Colon (tissue), 2 donors: ENCODE data around the gene ANGPTL4.
"Not testable (repeated sequence)": the region's sequence is repeated elsewhere in the genome, so short reads cannot be mapped to it uniquely, and the experiment has no call there.

Experiments used
- FAIRE-seq: peaks from 2 replicates; lab custom pipeline; 2012; peaks lifted over from hg19 to GRCh38; lab: Jason Lieb, UNC
- donor health status: control.
- donor health status: control.

Gene ANGPTL4

DNA sequence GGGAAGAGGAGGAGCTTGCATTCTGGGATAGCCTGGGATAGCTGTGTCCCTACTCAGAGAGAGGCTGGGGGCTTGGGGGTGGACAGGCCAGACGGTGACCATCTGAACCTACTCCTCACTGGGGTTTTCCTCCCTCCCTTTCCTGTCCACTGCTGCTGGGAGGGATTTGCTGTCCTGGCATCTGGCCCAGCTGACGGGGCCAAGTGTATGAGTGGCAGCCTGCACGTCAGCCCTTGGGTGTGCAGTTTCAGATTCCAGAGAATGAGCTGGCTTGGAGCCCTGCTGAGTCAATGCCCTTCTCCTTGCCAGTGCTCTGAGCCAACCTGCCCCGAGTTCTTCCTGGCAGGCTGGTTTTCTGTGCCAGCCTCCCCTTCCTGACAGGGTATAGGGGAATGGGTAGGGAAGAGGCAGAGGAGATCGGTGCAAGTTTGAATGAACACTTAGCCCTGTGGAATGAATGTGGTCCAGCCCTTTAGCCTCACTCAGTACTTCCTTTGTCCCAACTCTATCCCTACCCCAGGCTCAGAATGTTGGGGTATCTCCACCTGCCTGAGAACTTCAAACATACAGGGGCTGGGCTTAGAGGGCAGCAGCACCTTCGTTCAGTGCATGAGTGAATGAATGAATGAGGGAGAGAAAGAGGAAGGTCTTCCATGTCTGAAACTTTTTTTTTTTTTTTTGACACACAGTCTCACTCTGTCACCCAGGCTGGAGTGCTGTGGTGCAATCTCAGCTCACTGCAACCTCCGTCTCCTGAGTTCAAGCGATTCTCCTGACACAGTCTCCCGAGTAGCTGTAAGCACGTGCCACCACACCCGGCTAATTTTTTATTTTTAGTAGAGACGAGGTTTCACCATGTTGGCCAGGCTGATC, 1.8 kb upstream of the ANGPTL4 start:
- FAIRE-seq: no peak

DNA sequence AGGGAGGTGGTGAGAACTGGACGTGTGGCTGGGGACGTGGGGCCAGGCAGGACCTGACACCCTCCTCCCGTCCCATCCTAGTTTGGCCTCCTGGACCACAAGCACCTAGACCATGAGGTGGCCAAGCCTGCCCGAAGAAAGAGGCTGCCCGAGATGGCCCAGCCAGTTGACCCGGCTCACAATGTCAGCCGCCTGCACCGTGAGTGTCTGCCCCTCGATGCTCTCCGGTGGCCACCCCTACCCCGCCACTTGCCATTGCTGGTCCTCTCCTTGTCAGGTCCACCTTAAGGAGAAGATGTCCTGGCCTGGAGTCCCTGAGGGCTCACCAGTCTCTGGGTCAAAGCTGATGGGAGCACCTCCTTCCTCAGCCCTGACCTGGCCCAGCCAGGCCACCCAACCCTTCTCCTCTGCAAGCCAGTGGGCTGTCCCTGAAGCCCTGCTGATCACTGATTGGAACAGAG, 2.2 kb downstream of the ANGPTL4 start:
- no peak for FAIRE-seq

DNA sequence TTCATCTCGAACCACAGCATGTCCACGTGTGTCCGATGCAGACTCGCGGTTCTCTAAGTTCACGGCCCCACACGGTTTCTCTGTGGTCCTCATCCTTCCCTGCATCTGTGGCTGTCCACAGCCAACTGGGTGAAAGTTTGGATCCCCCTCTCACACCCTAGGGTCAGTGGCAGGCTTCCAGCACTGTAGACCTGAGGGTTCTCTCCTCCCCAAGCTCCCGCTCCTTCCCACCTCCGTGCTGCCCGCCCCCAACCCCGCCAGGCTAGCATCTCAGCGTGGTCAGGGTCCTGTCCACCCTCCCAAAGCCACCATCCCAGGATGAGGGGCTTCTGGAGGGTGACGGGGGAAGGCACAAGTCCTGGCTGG, 3.0 kb downstream of the ANGPTL4 start:
- no peak for FAIRE-seq

DNA sequence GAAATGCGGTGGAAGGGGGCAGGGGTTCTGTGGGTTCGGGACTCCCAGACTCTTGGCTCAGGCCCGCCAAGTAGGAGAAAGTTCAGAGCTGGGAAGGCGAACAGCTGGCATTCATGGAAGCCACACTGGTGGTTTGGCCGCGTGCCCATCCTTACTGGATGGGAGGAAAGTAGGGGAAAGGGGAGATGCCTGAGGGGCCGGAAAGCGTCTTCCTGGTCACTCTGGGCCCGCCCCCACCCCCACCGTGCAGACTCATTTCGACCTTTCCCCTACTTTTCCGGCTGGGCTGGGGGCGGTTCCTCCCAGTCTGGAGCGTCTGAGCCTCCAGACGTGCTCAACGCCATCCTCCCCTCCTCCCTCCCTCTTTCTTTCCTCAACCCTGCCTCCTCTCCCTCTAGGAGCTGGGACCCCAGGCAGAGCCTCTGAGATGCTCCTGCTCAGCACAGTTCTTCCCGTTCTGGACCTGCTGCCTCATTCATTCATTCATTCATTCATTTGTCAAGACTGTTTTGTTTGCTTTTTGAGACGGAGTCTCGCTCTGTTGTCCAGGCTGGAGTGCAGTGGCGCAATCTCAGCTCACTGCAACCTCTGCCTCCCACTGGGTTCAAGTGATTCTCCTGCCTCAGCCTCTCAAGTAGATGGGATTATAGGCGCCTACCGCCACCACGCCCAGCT, 3.5 kb downstream of the ANGPTL4 start:
- FAIRE-seq: no peak

DNA sequence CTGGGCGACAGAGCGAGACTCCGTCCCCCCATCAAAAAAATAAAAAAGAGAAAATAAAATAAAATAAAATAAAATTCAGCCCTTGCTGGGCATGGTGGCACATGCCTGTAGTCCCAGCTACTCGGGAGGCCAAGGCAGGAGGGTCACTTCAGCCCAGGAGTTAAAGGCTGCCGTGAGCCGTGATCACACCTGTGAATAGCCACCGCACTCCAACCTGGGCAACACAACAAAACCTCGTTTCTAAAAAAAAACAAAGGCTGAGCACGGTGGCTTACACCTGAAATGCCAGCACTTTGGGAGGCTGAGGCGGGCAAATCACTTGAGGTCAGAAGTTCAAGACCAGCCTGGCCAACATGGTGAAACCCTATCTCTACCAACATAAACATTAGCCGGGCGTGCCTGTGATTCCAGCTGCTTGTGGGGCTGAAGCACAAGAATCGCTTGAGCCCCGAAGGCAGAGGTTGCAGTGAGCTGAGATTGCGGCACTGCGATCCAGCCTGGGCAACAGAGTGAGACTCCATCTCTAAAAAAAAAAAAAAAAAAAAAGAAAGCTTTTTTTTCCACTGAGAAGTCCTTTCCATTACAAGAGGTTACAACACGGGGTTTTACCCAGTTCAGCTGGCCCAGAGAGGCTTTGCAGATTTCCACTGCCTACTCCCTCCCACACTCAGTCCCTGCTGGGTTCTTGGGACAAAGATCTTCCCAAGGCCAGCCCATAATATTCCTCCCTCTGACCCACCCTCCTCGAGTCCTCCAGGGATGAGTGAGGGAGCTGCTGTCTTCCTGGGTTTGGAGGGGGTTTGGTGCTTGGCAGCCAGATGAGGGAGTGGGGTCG, 6.4 kb downstream of the ANGPTL4 start:
- no peak for FAIRE-seq

DNA sequence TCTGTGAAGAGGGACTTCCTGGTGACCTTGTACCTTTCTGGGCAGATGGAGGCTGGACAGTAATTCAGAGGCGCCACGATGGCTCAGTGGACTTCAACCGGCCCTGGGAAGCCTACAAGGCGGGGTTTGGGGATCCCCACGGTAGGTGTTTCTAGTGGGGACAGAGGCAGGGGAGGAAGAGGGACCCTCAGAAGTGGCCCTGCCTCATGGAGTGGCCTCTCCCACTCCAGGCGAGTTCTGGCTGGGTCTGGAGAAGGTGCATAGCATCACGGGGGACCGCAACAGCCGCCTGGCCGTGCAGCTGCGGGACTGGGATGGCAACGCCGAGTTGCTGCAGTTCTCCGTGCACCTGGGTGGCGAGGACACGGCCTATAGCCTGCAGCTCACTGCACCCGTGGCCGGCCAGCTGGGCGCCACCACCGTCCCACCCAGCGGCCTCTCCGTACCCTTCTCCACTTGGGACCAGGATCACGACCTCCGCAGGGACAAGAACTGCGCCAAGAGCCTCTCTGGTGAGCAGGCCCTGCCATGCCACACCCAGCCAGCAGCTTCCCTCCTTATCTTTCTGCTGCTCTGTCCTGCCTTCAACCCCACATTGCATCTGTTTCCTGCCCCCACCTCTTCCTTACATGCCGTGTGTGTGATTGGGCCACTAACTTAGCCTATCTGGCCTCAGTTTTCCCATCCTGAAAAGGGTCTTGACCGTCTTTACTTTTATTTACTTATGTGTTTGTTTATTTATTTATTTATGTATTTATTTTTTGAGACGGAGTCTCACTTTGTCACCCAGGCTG, 7.3 kb downstream of the ANGPTL4 start:
- no peak for FAIRE-seq

DNA sequence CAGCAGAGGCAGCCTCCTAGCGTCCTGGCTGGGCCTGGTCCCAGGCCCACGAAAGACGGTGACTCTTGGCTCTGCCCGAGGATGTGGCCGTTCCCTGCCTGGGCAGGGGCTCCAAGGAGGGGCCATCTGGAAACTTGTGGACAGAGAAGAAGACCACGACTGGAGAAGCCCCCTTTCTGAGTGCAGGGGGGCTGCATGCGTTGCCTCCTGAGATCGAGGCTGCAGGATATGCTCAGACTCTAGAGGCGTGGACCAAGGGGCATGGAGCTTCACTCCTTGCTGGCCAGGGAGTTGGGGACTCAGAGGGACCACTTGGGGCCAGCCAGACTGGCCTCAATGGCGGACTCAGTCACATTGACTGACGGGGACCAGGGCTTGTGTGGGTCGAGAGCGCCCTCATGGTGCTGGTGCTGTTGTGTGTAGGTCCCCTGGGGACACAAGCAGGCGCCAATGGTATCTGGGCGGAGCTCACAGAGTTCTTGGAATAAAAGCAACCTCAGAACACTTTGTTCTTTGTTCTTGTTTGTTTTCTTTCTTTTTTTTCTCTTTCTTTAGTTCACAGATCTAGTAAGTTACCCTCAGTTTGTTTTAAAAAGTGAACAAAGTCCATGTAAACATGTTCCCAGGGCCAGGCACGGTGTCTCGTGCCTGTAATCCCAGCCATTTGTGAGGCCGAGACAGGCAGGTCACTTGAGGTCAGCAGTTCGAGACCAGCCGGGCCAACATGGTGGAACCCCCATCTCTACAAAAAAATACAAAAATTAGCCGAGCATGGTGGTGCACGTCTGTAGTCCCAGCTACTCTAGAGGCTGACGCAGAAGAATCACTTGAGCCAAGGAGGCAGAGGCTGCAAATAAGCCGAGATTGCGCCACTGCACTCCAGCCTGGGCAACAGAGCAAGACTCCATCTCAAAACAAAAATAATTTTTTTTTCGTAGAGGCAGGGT, 10.2 kb downstream of the ANGPTL4 start:
- FAIRE-seq: no peak

DNA sequence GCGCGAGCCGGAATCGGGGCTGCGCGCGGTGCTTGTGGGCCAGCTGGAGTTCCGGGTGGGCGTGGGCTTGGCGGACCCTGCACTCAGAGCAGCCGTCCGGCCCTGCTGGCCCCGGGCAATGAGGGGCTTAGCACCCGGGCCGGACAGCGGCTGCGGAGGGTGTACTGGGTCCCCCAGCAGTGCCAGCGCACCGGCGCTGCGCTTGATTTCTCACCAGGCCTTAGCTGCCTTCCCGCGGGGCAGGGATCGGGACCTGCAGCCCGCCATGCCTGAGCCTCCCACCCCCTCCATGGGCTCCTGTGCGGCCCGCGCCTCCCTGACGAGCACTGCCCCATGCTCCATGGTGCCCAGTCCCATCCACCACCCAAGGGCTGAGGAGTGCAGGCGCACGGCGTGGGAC, 11.8 kb downstream of the ANGPTL4 start:
- FAIRE-seq: not testable (repeated sequence)

DNA sequence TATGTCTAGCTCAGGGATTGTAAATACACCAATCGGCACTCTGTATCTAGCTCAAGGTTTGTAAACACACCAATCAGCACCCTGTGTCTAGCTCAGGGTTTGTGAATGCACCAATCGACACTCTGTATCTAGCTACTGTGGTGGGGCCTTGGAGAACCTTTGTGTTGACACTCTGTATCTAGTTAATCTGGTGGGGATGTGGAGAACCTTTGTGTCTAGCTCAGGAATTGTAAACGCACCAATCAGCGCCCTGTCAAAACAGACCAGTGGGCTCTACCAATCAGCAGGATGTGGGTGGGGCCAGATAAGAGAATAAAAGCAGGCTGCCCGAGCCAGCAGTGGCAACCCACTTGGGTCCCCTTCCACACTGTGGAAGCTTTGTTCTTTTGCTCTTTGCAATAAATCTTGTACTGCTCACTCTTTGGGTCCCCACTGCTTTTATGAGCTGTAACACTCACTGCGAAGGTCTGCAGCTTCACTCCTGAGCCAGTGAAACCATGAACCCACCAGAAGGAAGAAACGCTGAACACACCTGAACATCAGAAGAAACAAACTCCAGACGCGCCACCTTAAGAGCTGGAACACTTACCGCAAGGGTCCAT, 12.5 kb downstream of the ANGPTL4 start:
- not testable (repeated sequence) for FAIRE-seq

DNA sequence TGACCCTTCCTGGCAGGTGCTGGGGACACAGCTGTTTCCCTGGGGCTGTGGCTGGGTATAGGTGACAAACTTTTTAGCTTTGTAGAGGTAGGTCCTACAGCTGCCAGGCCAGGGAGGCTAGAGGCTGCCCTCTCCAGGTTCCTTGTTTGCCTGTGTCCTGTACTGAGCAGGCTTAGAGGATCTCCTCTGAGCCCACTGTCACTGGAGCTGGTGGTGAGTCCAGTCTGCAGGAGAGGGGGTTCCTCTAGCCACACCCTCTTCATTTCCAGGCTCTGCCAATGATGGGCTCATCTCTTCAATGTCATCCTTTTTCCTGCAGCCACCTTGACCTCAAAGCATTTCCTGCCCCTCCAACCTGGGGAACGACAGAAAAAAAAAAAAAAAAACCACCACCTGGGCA, 13.6 kb downstream of the ANGPTL4 start:
- FAIRE-seq: no peak

DNA sequence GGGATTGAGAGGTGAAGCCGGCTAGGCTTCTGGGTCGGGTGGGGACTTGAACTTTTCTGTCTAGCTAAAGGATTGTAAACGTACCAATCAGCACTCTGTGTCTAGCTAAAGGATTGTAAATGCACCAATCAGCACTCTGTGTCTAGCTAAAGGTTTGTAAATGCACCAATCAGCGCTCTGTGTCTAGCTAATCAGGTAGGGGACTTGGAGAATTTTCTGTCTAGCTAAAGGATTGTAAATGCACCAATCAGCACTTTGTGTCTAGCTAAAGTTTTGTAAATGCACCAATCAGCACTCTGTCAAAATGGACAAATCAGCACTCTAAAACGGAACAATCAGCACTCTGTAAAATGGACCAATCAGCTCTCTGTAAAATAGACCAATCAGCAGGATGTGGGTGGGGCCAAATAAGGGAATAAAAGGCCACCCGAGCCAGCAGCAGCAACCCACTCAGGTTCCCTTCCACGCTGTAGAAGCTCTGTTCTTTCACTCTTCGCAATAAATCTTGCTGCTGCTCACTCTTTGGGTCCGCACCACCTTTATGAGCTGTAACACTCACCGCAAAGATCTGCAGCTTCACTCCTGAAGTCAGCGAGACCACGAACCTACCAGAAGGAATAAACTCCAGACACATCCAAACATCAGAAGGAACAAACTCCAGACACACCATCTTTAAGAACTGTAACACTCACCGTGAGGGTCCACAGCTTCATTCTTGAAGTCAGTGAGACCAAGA, 15.4 kb downstream of the ANGPTL4 start:
- not testable (repeated sequence) for FAIRE-seq

DNA sequence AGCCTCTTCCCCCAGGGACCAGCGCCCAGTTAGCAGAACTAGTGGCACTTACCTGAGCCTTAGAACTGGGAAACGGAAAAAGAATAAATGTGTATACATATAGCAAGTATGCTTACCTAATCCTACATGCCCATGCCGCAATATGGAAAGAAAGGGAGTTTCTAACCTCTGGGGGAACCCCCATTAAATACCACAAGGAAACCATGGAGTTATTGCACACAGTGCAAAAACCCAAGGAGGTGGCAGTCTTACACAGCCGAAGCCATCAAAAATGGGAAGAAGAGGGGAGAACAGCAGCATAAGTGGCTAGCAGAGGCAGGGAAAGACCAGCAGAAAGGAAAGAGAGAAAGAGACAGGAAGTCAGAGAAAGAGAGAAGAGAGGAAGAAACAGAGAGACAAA, 20.6 kb downstream of the ANGPTL4 start:
- FAIRE-seq: not testable (repeated sequence)

DNA sequence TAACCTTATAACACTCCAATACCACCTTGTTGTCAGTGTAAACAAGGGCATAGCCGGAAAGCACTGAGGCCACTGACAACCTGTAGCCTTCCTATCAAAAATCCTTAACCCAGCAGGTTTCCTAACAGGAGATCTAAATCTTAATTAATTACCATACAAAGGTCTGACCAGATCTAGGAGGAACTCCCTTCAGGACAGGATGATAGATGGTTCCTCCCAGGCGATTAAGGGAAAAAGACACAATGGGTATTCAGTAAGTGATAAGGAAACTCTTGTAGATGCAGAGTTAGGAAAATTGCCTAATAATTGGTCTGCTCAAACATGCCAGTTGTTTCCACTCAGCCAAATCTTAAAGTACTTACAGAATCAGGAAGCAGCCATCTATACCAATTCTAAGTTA, 21.1 kb downstream of the ANGPTL4 start:
- FAIRE-seq: not testable (repeated sequence)

DNA sequence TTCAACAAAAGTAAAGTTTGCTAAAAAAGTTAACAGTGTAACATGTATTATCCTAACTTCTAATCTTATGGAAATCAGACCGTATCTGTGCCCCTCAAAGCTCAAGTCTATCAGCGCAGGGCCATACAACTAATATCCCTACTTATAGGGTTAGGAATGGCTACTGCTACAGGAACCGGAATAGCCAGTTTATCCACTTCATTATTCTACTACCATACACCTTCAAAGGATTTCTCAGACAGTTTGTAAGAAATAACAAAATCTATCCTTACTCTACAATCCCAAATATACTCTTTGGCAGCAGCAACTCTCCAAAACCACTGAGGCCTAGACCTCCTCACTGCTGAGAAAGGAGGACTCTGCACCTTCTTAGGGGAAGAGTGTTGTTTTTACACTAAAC, 21.6 kb downstream of the ANGPTL4 start:
- FAIRE-seq: not testable (repeated sequence)

DNA sequence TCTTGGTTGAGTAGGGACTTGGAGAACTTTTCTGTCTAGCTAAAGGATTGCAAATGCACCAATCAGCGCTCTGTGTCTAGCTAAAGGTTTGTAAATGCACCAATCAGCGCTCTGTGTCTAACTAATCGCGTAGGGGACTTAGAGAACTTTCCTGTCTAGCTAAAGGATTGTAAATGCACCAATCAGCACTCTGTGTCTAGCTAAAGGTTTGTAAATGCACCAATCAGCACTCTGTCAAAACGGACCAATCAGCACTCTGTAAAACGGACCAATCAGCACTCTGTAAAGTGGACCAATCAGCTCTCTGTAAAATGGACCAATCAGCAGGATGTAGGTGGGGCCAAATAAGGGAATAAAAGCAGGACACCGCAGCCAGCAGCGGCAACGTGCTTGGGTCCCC, 22.5 kb downstream of the ANGPTL4 start:
- not testable (repeated sequence) for FAIRE-seq

DNA sequence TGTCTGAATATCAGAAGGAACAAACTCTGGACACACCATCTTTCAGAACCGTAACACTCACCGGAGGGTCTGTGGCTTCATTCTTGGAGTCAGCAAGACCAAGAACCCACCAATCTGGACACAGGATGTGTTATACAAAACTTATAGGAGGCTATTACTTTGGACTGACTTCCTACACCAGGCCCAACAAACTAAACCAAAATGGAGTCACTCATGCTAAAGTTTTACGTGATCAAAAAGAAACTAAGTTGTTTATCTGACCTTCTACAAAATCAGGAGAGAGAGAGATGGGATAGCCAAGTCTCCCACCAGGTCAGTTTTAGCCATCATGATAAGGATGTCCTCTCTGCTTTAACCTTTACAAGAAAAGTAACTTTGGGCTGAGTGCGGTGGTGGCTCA, 23.0 kb downstream of the ANGPTL4 start:
- FAIRE-seq: no peak

DNA sequence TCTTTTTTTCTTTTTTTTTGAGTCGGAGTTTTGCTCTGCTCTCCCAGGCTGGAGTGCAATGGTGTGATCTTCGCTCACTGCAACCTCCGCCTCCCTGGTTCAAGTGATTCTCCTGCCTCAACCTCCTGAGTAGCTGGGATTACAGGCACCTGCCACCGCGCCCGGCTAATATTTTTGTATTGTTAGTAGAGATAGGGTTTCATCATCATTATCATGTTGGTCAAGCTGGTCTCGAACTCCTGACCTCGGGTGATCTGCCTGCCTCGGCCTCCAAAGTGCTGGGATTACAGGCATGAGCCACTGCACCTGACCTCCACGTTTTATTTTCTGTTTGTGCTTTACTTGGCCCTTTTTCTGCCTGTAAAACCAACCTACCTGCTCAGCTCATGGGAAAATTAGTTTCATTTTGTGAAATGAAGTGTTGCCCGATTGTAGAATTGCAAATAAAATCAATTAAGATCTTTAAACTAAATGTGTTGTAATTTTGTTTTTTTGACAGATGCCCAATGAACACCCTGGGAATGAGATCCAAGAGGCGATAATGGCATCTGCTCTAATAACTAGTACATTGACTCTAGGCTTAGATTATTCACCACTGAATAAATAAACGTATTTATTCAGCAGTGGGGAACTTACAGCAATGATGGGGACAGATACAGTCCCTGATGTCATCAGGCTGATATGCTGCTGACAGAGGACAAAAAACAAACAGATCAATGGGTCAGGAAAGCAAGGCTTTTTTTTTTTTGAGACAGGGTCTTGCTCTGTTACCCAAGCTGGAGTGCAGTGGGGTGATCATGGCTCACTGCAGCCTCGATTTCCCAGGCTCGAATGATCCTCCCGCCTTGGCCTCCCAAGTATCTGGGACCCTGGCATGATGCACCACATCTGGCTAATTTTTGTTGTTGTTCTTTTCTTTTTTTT, 24.0 kb downstream of the ANGPTL4 start:
- no peak for FAIRE-seq

DNA sequence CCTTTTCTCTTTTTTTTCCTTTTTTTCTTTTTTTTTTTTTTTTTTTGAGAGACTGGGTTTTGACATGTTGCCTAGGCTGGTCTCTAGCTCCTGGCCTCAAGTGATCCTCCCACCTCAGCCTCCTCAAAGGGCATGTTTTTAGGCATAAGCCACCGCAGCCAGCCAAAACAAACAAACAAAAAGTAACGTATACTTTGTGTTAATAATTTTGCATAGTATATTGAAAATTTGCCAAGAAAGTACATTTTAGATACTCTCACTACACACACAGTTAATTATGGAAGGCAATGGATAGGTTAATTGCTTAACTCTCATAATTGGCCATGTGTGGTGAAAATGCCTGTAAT, 24.6 kb downstream of the ANGPTL4 start:
- FAIRE-seq: no peak
